Fibroblast of mammary gland (primary cell): ENCODE measurements around the gene SOX9.

Experiments used
- DNase-seq: peaks from one replicate; pipeline ENCODE4 v3.0.0-alpha.2; 2010; ENCODE audit warnings: low read depth
- H3K4me3 ChIP-seq: 2 replicates; pipeline ENCODE4 v1.5.1; 2011; ENCODE audit warnings: low read depth, mild to moderate bottlenecking, low read length, moderate library complexity; ENCODE audit not compliant: control insufficient read depth
- CTCF ChIP-seq: conservative IDR thresholded peaks from 2 replicates; pipeline ENCODE4 v1.5.1; 2011; ENCODE audit warnings: low read depth, low read length, inconsistent platforms; ENCODE audit not compliant: control insufficient read depth, insufficient read depth

The SOX9 gene

GRCh38 chr17:72121164-72122009, 567 bp downstream of the SOX9 start:
- peak overlapping the region; percentile 59 for H3K4me3 ChIP-seq
- DNase-seq: peak; percentile 40
- TF ChIP-seq CTCF: no peak

- TF ChIP-seq CTCF: no peak
- H3K4me3 ChIP-seq: peak overlapping the region; percentile 59
- no peak for DNase-seq
Observed at GRCh38 chr17:72122010-72122764, 1.4 kb downstream of the SOX9 start.

- peak; percentile 26 for DNase-seq
- no peak for TF ChIP-seq CTCF
- peak overlapping the region; percentile 59 for H3K4me3 ChIP-seq
Observed at GRCh38 chr17:72122765-72123529, 2.1 kb downstream of the SOX9 start.

GRCh38 chr17:72123530-72124437, 3.0 kb downstream of the SOX9 start:
- no peak for TF ChIP-seq CTCF
- no peak overlapping the region for H3K4me3 ChIP-seq
- DNase-seq: no peak

GRCh38 chr17:72124438-72124775, 3.6 kb downstream of the SOX9 start:
- no peak for DNase-seq
- H3K4me3 ChIP-seq: no peak overlapping the region
- TF ChIP-seq CTCF: no peak

- no peak for DNase-seq
- no peak for TF ChIP-seq CTCF
- no peak overlapping the region for H3K4me3 ChIP-seq
Observed at GRCh38 chr17:72125226-72125651, 4.4 kb downstream of the SOX9 start.
